OCI-LY7 (cell line): Measurements from ENCODE around the gene DENND1B. TPM values are rescaled to one million over a fixed set of nuclear protein-coding genes. Genes with fewer than 3 reads are reported as not detected.

ENCODE experiments used
- BruUV-seq: library from RNA; stranded (reverse); fragments of 400-500 nt; replicated peaks from 2 replicates; lab custom pipeline; 2021; lab: Mats Ljungman, UMichigan
- CTCF ChIA-PET: fragments of 300-600 bp; sonication (Branson Sonifier 250); formaldehyde crosslinking; loops from one replicate; lab custom pipeline; 2022; ENCODE audit warnings: antibody characterized with exemption; ENCODE audit not compliant: unreplicated experiment; lab: Charles Lee
- POLR2A ChIA-PET: fragments of 300-600 bp; sonication (Branson Sonifier 250); formaldehyde crosslinking; loops from one replicate; lab custom pipeline; 2022; ENCODE audit warnings: antibody characterized with exemption; lab: Charles Lee
- DNase-seq: peaks from one replicate; pipeline ENCODE4 v3.0.0-alpha.2; 2015; ENCODE audit warnings: low spot score
- H2AFZ ChIP-seq: fragments of 200-600 bp; sonication (generic), shearing (Covaris generic); 2 replicates; pipeline ENCODE4 v1.6.1; 2014; ENCODE audit warnings: mild to moderate bottlenecking, antibody characterized with exemption, low read length, moderate library complexity
- H3K27ac ChIP-seq: fragments of 200-600 bp; sonication (generic); 2 replicates; pipeline ENCODE4 v1.5.1; 2014; ENCODE audit warnings: mixed run types, low read depth, mild to moderate bottlenecking, moderate library complexity, low read length, inconsistent platforms; ENCODE audit not compliant: poor library complexity, severe bottlenecking
- H3K36me3 ChIP-seq: fragments of 200-600 bp; sonication (generic); 2 replicates; pipeline ENCODE4 v1.6.1; 2014; ENCODE audit warnings: mild to moderate bottlenecking, antibody characterized with exemption, low read length, moderate library complexity, mixed read lengths; ENCODE audit not compliant: insufficient read depth
- H3K4me1 ChIP-seq: fragments of 200-600 bp; sonication (generic); 2 replicates; pipeline ENCODE4 v1.5.1; 2014; ENCODE audit warnings: mild to moderate bottlenecking, low read length; ENCODE audit not compliant: insufficient read depth, poor library complexity, severe bottlenecking
- H3K4me2 ChIP-seq: fragments of 200-600 bp; sonication (generic); 2 replicates; pipeline ENCODE4 v1.6.1; 2014; ENCODE audit warnings: mild to moderate bottlenecking, low read length
- H3K4me3 ChIP-seq: fragments of 200-600 bp; sonication (generic); 2 replicates; pipeline ENCODE4 v1.5.1; 2014; ENCODE audit warnings: mild to moderate bottlenecking, low read depth, low read length; ENCODE audit not compliant: poor library complexity, severe bottlenecking
- H3K79me2 ChIP-seq: fragments of 200-600 bp; sonication (generic); 2 replicates; pipeline ENCODE4 v1.6.1; 2016; ENCODE audit warnings: low read depth, mild to moderate bottlenecking, low read length, moderate library complexity, mixed read lengths; ENCODE audit not compliant: insufficient read depth
- H3K9me2 ChIP-seq: fragments of 200-600 bp; sonication (generic); 2 replicates; pipeline ENCODE4 v1.6.1; 2016; ENCODE audit warnings: mild to moderate bottlenecking, low read length, mixed read lengths; ENCODE audit not compliant: insufficient read depth
- H3K9me3 ChIP-seq: fragments of 200-600 bp; sonication (generic); 2 replicates; pipeline ENCODE4 v1.6.1; 2014; ENCODE audit warnings: mild to moderate bottlenecking, mixed run types, low read length, mixed read lengths
- H4K20me1 ChIP-seq: fragments of 200-600 bp; sonication (generic); 2 replicates; pipeline ENCODE4 v1.6.1; 2014; ENCODE audit warnings: mild to moderate bottlenecking, antibody characterized with exemption, low read length, moderate library complexity, mixed read lengths; ENCODE audit not compliant: insufficient read depth
- CTCF ChIP-seq: fragments of 200-600 bp; sonication (generic); conservative IDR thresholded peaks from 2 replicates; pipeline ENCODE4 v1.5.1; 2014; ENCODE audit warnings: mild to moderate bottlenecking, antibody characterized with exemption, low read length, moderate library complexity, mixed read lengths
- EZH2phosphoT487 ChIP-seq: fragments of 200-600 bp; sonication (generic); IDR thresholded peaks from 2 replicates; pipeline ENCODE4 v1.6.1; 2018; ENCODE audit warnings: low read depth, borderline replicate concordance, mild to moderate bottlenecking, mixed run types, antibody characterized with exemption, low read length, moderate library complexity, mixed read lengths
- intact Hi-C: fragments of 100-400 bp; cut with micrococcal nuclease; formaldehyde crosslinking; loops from one replicate; pipeline ENCODE4 v1.10.0; 2022; ENCODE audit not compliant: unreplicated experiment
- total RNA-seq, 2 experiments: library from RNA; depleted of rRNA in 1 of 2; stranded (reverse); fragments of >200 nt in 1 of 2; shearing (Covaris generic) in 1 of 2; gene quantifications; 2 replicates each; pipeline ENCODE4 v1.2.3, GENCODE V29; 2014 to 2022

DENND1B gene
- total RNA-seq, 2 experiments from 2014 or later, result 17.4 to 43.0 TPM

DNA sequence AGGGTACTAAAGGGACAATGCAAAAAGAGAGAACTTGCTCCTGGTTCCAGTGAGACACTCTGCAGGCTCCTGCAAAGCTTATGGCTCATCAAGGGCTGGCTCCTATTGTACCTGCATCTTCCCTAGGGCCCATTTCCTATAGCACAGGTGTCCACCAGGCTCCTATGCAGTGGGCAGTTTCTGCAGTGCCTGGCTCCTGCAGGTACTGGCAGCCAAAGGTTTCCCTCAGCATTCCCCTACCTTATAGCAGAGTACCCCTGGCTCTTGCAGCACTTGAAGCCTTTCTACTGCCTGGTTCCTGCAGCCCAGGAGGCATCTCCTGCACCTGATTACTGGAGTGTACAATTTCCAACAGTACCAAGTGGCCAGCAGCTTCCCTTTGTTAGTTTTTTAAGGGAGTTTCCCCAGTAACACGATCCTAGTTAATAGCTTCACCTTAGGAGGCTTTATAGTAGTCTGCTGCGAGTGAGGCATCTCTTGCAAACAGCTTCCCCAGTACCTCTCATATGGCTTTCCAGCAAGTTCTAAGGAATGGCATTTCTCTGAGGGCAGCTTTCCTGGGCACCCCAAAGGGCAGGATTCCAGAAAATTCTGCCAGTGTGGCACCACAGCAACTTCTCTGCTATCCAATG lies 141.7 kb downstream of the DENND1B start:
- no peak overlapping the region for H3K4me2 ChIP-seq
- no peak overlapping the region for H3K4me3 ChIP-seq
- H3K79me2 ChIP-seq, result no peaks in the 10 kb centered on the region
- no peak for DNase-seq
- H3K36me3 ChIP-seq, result peaks cover 39% of the 10 kb centered on the region
- TF ChIP-seq EZH2phosphoT487 (no peak), CTCF (no peak)
- no peak overlapping the region for H2AFZ ChIP-seq
- peaks cover 43% of the 10 kb centered on the region for H3K4me1 ChIP-seq
- POLR2A ChIA-PET, result interaction anchor here (0.7 to 1.5 kb wide), 6 partner anchors 8 to 33 kb away, joined by 3 to 4 read pairs (median 3); no protein-coding TSS in a partner anchor
- CTCF ChIA-PET, result interaction anchor here (0.5 kb wide), 1 partner anchor 143 kb away, joined by 3 read pairs; no protein-coding TSS in a partner anchor
- peaks cover 24% of the 10 kb centered on the region for H3K9me3 ChIP-seq
- no peak overlapping the region for H3K27ac ChIP-seq
- H3K9me2 ChIP-seq, result no peaks in the 10 kb centered on the region
- intact Hi-C loops, result loop anchor here (10.0 kb wide), 1 partner anchor 531 kb away; no protein-coding TSS in a partner anchor
- no TSS peak for BruUV-seq
- no peaks in the 10 kb centered on the region for H4K20me1 ChIP-seq

- CTCF ChIA-PET, result interaction anchor here (0.5 kb wide), 1 partner anchor 144 kb away, joined by 3 read pairs; no protein-coding TSS in a partner anchor
- no peak overlapping the region for H3K4me3 ChIP-seq
- H3K4me2 ChIP-seq, result peak overlapping the region; percentile 28
- peak overlapping the region; percentile 32 for H3K27ac ChIP-seq
- H3K79me2 ChIP-seq, result no peaks in the 10 kb centered on the region
- H3K9me2 ChIP-seq, result no peaks in the 10 kb centered on the region
- H3K36me3 ChIP-seq, result peaks cover 39% of the 10 kb centered on the region
- H3K9me3 ChIP-seq, result peaks cover 24% of the 10 kb centered on the region
- peaks cover 34% of the 10 kb centered on the region for H3K4me1 ChIP-seq
- POLR2A ChIA-PET, result interaction anchor here (0.7 to 1.5 kb wide), 4 partner anchors 9 to 34 kb away, joined by 3 to 4 read pairs (median 4); no protein-coding TSS in a partner anchor
- H2AFZ ChIP-seq, result no peak overlapping the region
- peak; percentile 56 for DNase-seq
- no peaks in the 10 kb centered on the region for H4K20me1 ChIP-seq
- intact Hi-C loops, result loop anchor here (10.0 kb wide), 1 partner anchor 532 kb away; no protein-coding TSS in a partner anchor
- no TSS peak for BruUV-seq
- no peak for TF ChIP-seq CTCF
- no peak for TF ChIP-seq EZH2phosphoT487
These were observed 142.6 kb downstream of the DENND1B start for GRCh38 chr1:197632651-197633050.

DNA sequence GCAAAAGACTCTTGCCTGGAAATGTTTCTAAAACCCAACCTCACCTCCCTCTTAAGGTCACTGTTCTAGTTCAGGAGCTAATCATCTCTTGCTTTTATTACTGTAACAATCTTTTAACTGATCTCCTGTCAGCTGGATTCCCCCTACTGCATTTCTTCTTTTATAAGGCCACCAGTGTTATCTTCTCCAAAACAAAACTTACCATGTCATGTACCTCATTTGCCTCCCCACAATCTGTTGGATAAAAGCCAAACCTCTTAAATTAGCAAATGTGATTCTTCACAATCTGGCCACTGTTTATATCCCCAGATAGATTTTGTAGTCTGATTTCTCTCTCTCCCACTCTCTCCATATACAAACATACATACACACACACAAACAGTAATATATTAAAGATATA lies 143.3 kb downstream of the DENND1B start:
- intact Hi-C loops, result loop anchor here (10.0 kb wide), 1 partner anchor 533 kb away; no protein-coding TSS in a partner anchor
- no peak for TF ChIP-seq CTCF
- TF ChIP-seq EZH2phosphoT487, result no peak
- H3K4me3 ChIP-seq, result no peak overlapping the region
- no TSS peak for BruUV-seq
- CTCF ChIA-PET, result no interaction called here
- no peaks in the 10 kb centered on the region for H3K79me2 ChIP-seq
- H3K4me1 ChIP-seq, result peaks cover 27% of the 10 kb centered on the region
- H2AFZ ChIP-seq, result no peak overlapping the region
- no peaks in the 10 kb centered on the region for H3K9me2 ChIP-seq
- no peak for DNase-seq
- POLR2A ChIA-PET, result interaction anchor here (1.1 to 1.2 kb wide), 2 partner anchors 8 to 13 kb away, joined by 3 read pairs; no protein-coding TSS in a partner anchor
- H3K9me3 ChIP-seq, result peaks cover 24% of the 10 kb centered on the region
- peak overlapping the region; percentile 28 for H3K4me2 ChIP-seq
- peak overlapping the region; percentile 32 for H3K27ac ChIP-seq
- H3K36me3 ChIP-seq, result peaks cover 39% of the 10 kb centered on the region
- H4K20me1 ChIP-seq, result no peaks in the 10 kb centered on the region
